Muscle of leg (tissue), 11 donors: Measurements from ENCODE around the gene GBF1. TPM values are rescaled to one million over a fixed set of nuclear protein-coding genes. Genes with fewer than 3 reads are reported as not detected.

ENCODE experiments used
- DNase-seq: peaks from one replicate; pipeline ENCODE4 v3.0.0; 2013
- H3K27ac ChIP-seq: one replicate; pipeline ENCODE4 v1.5.1; 2013; ENCODE audit warnings: mild to moderate bottlenecking, low read length, control low read depth
- H3K27me3 ChIP-seq: one replicate; pipeline ENCODE4 v1.6.1; 2013; ENCODE audit warnings: low read length; ENCODE audit not compliant: control insufficient read depth, insufficient read depth
- H3K36me3 ChIP-seq: one replicate; pipeline ENCODE4 v1.6.1; 2013; ENCODE audit warnings: low read length; ENCODE audit not compliant: control insufficient read depth, insufficient read depth
- H3K4me1 ChIP-seq: one replicate; pipeline ENCODE4 v1.6.1; 2013; ENCODE audit warnings: low read length; ENCODE audit not compliant: control insufficient read depth, insufficient read depth
- H3K4me3 ChIP-seq: one replicate; pipeline ENCODE4 v1.5.1; 2013; ENCODE audit warnings: low read length, control low read depth
- H3K9me3 ChIP-seq: replicated peaks from 2 replicates; pipeline ENCODE4 v1.6.1; 2013; ENCODE audit warnings: low read depth, low read length; ENCODE audit not compliant: control insufficient read depth
- WGBS: methylation state at CpG from one replicate; pipeline ENCODE4 v1.1.5; 2013; ENCODE audit warnings: missing lambda C conversion rate; ENCODE audit not compliant: insufficient coverage; 5-methylcytosine and 5-hydroxymethylcytosine counted together
- polyA plus RNA-seq, 8 donors: library from polyadenylated mRNA; unstranded; fragments of 120-200 nt; gene quantifications; one replicate each; pipeline versions ENCODE4 v1.2.1 to v1.2.3, GENCODE V29; 2013; ENCODE audit warnings: inconsistent platforms in 1 of 8, low replicate concordance in 1 of 8; ENCODE audit not compliant: insufficient read length in 8 of 8, insufficient read depth in 1 of 8
- total RNA-seq: library from RNA; stranded (reverse); fragments of 120-200 nt; gene quantifications from one replicate; pipeline ENCODE4 v1.2.4, GENCODE V29; 2013

GBF1 gene
- total and polyA plus RNA-seq, 9 donors, result 27.2 to 54.6 (median 44.9) TPM

DNA sequence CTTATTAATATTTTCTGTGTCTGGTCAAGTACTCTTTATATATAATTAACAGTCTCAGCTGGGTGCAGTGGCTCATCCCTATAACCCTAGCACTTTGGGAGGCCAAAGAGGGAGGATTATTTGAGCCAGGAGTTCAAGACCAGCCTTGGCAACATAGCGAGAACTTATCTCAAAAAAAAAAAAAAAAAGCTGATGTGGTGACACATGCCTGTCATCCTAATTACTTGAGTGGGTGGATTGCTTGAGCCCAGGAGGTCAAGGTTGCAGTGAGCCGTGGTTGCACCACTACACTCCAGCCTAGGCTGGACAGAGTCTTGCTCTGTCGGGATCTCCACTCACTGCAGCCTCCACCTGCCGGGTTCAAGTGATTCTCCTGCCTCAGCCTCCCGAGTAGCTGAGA lies 26.0 kb upstream of the GBF1 start:
- WGBS, result 94% methylated on average over 3 of the region's 5 CpGs
- Histone ChIP-seq H3K27ac (no peak overlapping the region), H3K36me3 (no peaks in the 10 kb centered on the region)

DNA sequence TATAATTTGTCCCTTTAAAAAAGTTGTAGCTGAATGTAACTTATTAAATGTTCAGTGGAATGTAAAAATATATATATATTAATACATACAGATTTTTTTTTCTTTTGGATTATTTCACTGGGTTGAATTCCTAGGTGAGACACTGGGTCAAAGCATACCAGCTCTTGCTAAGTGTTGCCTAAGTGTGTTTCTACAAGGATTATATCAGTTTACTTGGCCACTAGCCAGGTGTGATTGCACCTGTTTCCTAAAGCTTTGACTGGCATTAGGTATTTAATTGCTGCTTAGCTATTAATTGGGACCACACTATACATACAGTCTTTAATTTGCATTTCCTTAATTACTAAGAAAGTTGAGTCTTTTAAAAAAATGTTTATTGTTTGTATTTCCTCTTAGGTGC lies 24.7 kb upstream of the GBF1 start:
- Histone ChIP-seq H3K4me1 (peaks cover 2% of the 10 kb centered on the region), H3K27me3 (no peaks in the 10 kb centered on the region), H3K27ac (no peak overlapping the region), H3K4me3 (no peak overlapping the region), H3K9me3 (no peaks in the 10 kb centered on the region), H3K36me3 (no peaks in the 10 kb centered on the region)
- DNase-seq, result no peak

More for the DNA sequence above, 26.0 kb upstream of the GBF1 start:
- Histone ChIP-seq H3K9me3 (no peaks in the 10 kb centered on the region), H3K27me3 (no peaks in the 10 kb centered on the region), H3K4me1 (no peaks in the 10 kb centered on the region), H3K4me3 (no peak overlapping the region)
- no peak for DNase-seq

DNA sequence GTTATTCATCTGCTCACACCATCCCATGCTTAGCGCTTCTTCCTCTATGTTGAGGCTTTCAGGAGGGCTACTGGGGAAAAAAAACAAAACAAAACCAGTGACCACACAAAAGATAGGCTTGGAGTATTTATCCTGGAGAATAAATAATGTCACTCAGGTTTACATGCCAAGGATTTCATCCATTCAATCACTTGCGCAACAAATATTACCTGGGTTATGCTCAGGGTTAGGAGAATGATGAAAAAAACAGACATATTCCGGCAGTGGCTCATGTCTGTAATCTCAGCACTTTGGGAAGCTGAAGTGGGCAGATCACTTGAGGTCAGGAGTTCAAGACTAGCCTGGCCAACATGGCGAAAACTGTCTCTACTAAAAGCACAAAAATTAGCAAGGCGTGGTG lies 22.5 kb upstream of the GBF1 start:
- no peaks in the 10 kb centered on the region for H3K36me3 ChIP-seq
- 54% methylated on average over 3 of the region's 5 CpGs for WGBS
- no peaks in the 10 kb centered on the region for H3K9me3 ChIP-seq
- peaks cover 6% of the 10 kb centered on the region for H3K27me3 ChIP-seq
- DNase-seq, result no peak
- no peak overlapping the region for H3K27ac ChIP-seq
- H3K4me1 ChIP-seq, result peaks cover 16% of the 10 kb centered on the region
- H3K4me3 ChIP-seq, result no peak overlapping the region

DNA sequence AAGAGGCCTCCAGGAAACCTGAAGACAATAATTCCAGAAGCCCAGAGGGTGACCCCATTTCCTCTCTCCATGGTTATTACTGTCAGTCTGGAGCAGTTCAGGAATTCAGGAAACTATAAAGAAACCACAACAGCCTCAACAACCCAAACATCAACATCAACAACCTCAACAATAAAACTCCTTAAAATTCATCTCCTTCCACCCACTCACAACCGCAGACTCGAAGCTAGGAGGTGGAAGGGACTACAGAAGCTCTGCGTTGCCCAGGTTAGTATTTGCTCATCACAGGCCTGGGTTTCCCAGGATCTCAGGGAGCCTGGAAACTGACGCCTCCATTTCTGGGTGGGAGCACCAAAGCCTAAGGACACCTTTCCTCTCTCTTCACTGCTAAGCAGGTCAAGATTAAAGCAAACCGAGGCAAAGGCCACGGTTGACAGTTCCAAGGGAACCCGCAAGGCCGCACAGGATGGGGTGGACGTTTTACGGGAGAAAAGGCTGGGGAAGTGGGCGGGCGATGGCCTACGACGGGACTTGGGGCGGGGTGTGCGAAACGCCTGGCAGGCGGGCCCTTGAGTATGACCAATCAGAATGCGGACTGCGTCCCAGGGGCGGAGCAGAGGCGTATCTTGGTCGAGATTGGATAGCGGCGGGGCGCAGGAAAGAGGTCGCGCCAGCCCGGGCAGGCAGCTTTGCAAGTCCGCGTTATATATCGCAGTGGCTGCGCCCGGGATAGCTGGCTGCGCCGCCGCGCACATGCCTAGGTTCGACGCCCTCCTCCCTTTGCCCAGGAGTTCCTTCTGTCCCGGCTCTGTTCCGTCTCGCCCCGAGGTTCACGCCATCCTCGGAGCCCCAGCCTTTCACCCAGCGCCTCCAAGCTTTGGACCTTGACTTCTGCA lies 19.4 kb upstream of the GBF1 start, which contains the start of gene ELOVL3:
Gene ELOVL3, plus strand, starts transcription at position 654 of the 896 bp plus-strand sequence. CDS start 250 bp downstream, outside the sequence.
- peaks cover 17% of the 10 kb centered on the region for H3K27me3 ChIP-seq
- H3K4me3 ChIP-seq, result peak within 1 kb of the TSS; percentile 31
- peaks cover 10% of the 10 kb centered on the region for H3K36me3 ChIP-seq
- H3K4me1 ChIP-seq, result peaks cover 27% of the 10 kb centered on the region
- DNase-seq, result peak; percentile 98
- peak within 1 kb of the TSS; percentile 91 for H3K27ac ChIP-seq
- WGBS, result under 1% methylated on average over 33 of the region's 47 CpGs
- H3K9me3 ChIP-seq, result no peaks in the 10 kb centered on the region

DNA sequence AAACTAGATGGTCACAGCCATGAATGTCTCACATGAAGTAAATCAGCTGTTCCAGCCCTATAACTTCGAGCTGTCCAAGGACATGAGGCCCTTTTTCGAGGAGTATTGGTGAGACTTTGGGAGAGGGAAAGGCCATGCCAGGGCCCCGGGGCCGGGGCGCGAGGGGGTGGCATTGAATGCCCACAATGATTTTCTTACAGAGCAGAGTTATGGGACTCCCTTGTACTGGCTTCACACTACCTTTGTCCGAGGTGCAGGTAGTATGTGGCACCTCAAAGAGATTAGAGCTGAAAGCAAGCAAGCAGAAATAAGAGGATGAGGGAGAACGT lies 18.8 kb upstream of the GBF1 start:
- WGBS, result 69% methylated on average over 6 of the region's 8 CpGs
- peaks cover 10% of the 10 kb centered on the region for H3K36me3 ChIP-seq
- H3K4me1 ChIP-seq, result peaks cover 33% of the 10 kb centered on the region
- peaks cover 23% of the 10 kb centered on the region for H3K27me3 ChIP-seq
- DNase-seq, result no peak
- peak overlapping the region; percentile 38 for H3K27ac ChIP-seq
- H3K4me3 ChIP-seq, result peak overlapping the region; percentile 20
- H3K9me3 ChIP-seq, result no peaks in the 10 kb centered on the region

DNA sequence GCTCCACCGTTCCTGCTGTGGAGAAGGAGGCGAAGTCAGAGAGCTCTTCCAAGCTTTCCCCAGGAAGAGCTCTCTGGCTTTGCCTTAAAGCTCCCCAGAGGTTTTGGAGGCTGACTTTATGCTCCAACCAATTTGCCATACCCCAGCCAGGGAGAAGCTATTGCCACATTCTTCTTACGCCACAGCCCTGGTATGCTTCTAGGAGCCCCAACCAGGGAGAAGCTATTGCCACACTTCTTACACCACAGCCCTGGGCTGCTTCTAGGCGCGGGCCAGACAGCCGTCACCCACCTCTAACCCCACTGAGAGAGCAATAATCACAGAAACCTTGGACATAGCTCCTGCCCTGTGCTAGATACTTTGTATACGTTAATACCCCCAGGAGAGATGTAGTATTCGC lies 18.3 kb upstream of the GBF1 start:
- Histone ChIP-seq H3K4me3 (no peak overlapping the region), H3K27me3 (peaks cover 28% of the 10 kb centered on the region), H3K36me3 (peaks cover 10% of the 10 kb centered on the region), H3K27ac (no peak overlapping the region), H3K9me3 (no peaks in the 10 kb centered on the region), H3K4me1 (peaks cover 39% of the 10 kb centered on the region)
- no peak for DNase-seq
- 69% methylated on average over 6 of the region's 8 CpGs for WGBS

DNA sequence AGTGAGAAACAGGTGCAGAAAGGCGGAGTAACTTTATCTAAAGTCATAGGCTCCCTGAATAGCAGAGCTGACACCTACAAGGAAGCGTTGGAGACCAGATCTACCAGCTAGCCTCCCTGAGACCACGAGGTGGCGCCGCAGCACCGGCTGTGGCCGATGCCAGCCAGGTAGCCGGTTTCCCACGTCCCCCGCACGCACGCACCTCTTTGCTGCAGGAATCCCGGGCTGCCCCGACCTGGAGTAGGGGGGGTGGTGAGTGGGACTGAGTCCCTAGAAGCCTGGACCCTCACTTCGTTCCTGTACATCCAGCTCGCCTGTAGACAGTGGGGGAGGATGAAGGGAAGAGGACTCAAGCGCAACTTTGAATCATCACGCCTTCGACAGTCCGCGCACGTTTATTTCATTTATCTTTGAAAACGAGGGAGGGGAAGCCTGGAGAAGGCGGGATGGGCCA lies 15.5 kb upstream of the GBF1 start:
- H3K27ac ChIP-seq, result peak overlapping the region; percentile 83
- H3K27me3 ChIP-seq, result peaks cover 48% of the 10 kb centered on the region

DNA sequence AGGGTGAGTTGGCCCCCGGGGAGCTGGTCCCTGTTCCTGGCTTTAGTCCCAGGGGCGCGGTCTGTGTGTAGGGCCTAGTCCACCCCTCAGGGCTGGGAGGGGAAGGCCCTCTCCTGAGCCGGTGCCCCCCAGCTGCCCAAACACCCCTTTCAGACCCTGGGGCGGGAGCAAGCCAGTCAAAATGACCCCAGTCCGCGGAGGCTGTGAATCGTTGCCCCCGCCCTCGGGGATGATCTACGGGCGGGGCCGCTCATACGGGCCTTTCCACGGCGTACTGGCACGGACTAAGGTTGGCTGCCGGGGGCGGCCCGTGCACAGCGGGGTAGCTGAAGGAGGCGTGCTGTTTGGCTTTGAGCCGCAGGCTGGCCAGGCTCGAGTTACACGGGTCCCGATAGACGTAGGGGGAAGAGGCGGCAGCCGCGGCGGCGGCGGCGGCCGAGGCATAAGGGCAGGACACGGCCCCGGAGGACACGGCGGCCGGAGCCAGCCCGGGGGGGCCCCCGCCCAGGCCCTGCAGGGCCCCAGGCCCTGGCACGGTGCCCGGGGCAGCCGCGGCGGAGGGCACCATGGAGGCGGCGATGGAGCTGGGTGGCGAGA lies 15.0 kb upstream of the GBF1 start:
- peaks cover 51% of the 10 kb centered on the region for H3K27me3 ChIP-seq
- peak overlapping the region; percentile 83 for H3K27ac ChIP-seq
- H3K36me3 ChIP-seq, result peaks cover 10% of the 10 kb centered on the region
- H3K9me3 ChIP-seq, result no peaks in the 10 kb centered on the region
- 1% methylated on average over 50 of the region's 50 CpGs for WGBS
- peaks cover 61% of the 10 kb centered on the region for H3K4me1 ChIP-seq
- H3K4me3 ChIP-seq, result peak overlapping the region; percentile 35
- peak; percentile 85 for DNase-seq

More for the DNA sequence above, 15.5 kb upstream of the GBF1 start:
- peaks cover 56% of the 10 kb centered on the region for H3K4me1 ChIP-seq
- DNase-seq, result peak; percentile 79
- WGBS, result 2% methylated on average over 19 of the region's 24 CpGs
- no peaks in the 10 kb centered on the region for H3K9me3 ChIP-seq
- H3K36me3 ChIP-seq, result peaks cover 10% of the 10 kb centered on the region
- H3K4me3 ChIP-seq, result peak overlapping the region; percentile 27

DNA sequence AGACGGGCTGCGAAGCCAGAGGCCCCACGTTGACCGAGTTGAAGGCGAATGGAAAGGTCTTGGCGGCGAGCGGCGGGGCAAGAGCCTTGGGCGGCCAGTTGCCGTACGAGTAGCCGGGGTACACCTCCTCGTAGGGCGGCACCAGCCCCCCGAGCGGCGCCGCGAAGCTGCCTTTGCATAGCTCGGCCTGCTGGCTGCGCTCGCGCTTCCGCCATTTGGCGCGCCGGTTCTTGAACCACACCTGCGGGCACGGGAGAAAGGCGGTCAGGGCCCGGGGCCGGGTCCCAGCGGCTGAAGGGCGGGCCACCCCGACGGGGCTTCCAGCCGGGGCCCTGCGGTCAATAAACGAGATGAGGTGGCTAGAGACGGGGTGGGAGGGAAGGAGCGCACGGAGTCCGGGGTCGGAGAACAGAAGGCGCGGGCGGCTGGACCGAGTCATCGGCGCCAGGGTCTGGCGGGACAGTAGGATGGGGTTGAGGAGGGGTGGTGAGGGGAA lies 14.4 kb upstream of the GBF1 start:
- DNase-seq, result no peak
- peaks cover 61% of the 10 kb centered on the region for H3K4me1 ChIP-seq
- WGBS, result under 1% methylated on average over 52 of the region's 52 CpGs

More for the DNA sequence above, 14.4 kb upstream of the GBF1 start:
- H3K27ac ChIP-seq, result peak overlapping the region; percentile 66
- H3K27me3 ChIP-seq, result peaks cover 54% of the 10 kb centered on the region
- H3K9me3 ChIP-seq, result no peaks in the 10 kb centered on the region
- peaks cover 10% of the 10 kb centered on the region for H3K36me3 ChIP-seq
- H3K4me3 ChIP-seq, result peak overlapping the region; percentile 35
